Measurements from ENCODE around the gene HMOX1.
"Not testable (repeated sequence)": the region's sequence is repeated elsewhere in the genome, so short reads cannot be mapped to it uniquely, and the experiment has no call there.

The HMOX1 gene

DNA sequence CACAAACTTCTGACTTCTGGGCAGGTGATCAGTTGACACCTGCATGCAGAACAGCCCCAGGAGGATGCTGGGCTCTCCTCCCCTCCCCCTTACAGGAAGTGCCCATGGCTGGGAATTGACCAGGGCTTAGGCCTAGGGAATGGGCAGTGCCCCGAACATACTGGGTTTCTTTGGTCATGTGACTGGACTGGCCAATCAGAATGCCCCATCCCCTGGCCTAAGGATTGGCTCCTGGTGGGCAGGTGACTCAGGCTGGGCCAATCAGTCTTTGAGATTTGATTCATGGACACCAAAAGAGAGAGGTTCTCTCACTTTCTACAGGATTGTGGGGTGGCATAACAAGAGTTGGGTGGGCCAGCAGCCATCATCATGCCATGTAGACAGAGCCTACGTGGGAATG is 56.2 kb downstream of the HMOX1 start:
- no peak for DNase-seq

DNA sequence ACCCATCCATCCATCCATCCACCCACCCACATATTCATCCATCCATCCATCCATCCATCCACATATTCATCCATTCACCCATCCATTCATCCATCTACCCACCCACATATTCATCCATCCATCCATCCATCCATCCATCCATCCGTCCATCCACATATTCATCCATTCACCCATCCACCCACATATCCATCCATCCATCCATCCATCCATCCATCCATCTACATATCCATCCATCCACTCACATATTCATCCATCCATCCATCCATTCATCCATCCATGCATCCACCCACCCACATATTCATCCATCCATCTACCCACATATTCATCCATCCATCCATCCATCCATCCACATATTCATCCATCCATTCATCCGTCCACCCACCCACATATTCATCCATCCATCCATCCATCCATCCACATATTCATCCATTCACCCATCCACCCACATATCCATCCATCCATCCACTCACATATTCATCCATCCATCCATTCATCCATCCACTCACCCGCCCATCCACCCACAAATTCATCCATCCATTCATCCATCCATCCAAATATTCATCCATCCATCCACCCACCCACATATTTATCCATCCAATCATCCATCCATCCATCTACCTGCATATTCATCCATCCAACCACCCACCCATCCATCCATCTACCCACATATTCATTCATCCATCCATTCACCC is 57.9 kb downstream of the HMOX1 start:
- not testable (repeated sequence) for DNase-seq

DNA sequence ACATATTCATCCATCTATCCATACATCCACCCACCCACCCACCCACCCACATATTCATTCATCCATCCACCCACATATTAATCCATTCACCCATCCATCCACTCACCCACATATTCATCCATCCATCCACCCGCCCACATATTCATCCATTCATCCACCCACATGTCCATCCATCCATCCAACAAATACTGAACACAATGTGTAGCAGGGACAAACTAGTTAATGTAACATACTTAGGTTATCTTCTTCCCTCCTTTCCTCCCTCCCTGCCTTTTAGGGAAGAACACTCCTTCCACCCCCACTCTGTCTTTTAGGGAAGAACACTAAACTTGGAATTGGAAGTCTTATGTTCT is 58.4 kb downstream of the HMOX1 start:
- no peak for DNase-seq

DNA sequence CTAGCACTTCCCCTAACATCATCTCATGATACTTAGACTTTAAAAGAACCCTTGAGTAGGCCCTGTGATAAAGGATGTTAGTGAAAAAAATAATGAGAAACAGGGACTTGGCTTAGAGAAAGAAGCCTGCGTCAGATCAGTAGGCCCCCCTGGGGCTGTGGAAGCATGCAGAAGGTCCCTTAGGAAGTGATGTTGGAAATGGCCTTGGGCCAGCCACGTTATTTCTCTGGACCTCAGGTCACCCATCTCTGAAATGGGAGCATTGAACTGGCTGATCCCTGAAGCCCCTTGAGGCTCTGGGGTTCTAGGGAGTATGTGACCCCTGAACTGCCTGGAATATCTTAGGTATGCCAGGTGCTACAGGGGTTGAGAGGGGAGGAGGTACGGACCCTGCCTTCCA is 59.2 kb downstream of the HMOX1 start:
- DNase-seq, result no peak

DNA sequence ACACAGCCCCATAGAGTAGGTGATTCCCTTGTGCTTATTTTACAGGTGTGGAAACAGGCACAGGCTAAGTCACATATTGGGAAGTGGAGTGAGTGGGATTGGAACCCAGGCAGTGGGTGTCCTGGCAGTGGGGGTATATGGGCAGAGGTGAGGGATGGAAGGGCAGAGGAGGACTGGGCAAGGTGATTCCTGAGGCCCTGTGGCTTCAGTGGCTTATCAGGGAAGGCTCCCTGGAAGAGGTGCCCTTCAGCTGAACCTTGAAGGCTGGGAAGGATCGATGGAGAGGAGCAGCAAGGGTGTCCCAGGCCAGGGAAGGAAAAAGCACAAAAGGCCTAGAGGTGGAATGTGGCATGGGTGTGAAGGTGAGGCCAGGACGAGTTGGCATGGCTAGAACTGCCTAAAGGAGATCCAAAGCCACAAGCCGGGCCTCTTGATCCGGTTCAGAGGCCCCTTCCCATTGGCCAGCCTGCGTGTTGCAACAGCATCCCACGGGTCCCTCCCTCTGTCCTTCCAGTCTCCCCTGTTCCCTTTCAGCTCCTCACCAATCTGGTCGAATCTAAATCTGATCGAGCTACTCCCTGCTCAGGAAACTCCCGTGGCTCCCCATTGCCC is 60.7 kb downstream of the HMOX1 start:
- no peak for DNase-seq

DNA sequence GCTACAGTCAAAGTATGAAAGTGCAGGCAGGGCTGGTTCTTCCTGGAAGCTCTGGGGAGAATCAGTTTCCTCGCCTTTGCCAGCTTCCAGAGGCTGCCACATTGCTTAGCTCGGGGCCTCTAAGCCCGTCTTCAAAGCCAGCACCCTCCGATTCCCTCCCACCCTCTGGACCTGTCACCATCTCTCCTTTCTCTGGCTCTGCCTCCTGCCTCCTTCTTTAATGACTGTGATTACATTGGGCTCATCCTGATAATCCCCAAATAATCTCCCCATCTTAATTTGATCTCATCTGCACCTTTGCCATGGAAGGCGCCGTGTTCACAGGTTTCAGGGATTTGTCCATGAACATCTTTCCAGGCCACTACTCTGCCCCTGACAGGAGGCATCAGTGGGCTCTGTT is 61.6 kb downstream of the HMOX1 start:
- no peak for DNase-seq

DNA sequence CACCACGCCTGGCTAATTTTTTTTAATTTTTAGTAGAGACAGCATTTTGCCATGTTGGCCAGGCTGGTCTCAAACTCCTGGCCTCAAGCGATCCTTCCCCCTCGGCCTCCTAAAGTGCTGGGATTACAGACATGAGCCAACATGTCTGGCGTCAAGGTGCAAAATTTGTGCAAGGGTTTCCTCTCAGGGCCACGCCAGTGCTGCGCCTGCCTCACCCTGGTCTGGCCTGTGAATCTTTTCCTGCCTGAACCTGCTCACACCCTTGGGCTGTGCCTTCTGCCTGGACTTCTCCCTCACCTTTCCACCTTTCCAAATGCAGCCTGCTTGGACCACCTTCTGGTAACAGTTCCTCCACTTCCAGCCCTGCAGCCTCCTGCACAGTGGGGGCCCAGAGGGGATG is 62.4 kb downstream of the HMOX1 start:
- no peak for DNase-seq

All from NCI-H1105 treated with DMSO at 0.1 percent for 48 hours (cell line).